Right lobe of liver (tissue), 6 donors: ENCODE measurements around the gene CORO6. TPM values are rescaled to one million over a fixed set of nuclear protein-coding genes. Genes with fewer than 3 reads are reported as not detected.
"Not testable (repeated sequence)": the region's sequence is repeated elsewhere in the genome, so short reads cannot be mapped to it uniquely, and the experiment has no call there.

ENCODE experiments used
- ATAC-seq, 4 donors: fragments of 200-7000 bp; cut with Tn5 transposase; one replicate each; pipeline ENCODE4 v1.9.1; 2020; ENCODE audit warnings: mild to moderate bottlenecking in 4 of 4, moderate library complexity in 4 of 4
- DNase-seq, 3 donors: peaks; one replicate each; pipeline ENCODE4 v3.0.0-alpha.2; 2020
- H3K27ac ChIP-seq, 3 donors: fragments of 200-600 bp; one replicate each; pipeline ENCODE4 v1.8.0; 2022
- H3K27me3 ChIP-seq, 2 donors: fragments of 200-600 bp; one replicate each; pipeline ENCODE4 v1.8.0; 2022
- H3K36me3 ChIP-seq, 4 donors: fragments of 200-600 bp; sonication (generic) in 1 of 4; one replicate each; pipeline versions ENCODE4 v1.5.1 to v1.8.0; 2017 to 2022; ENCODE audit warnings: control low read depth in 1 of 4
- H3K4me1 ChIP-seq, 4 donors: fragments of 200-600 bp; sonication (generic) in 1 of 4; one replicate each; pipeline versions ENCODE4 v1.5.1 to v1.8.0; 2017 to 2022; ENCODE audit warnings: control low read depth in 1 of 4
- H3K4me3 ChIP-seq, 3 donors: fragments of 200-600 bp; one replicate each; pipeline ENCODE4 v1.8.0; 2022
- H3K9me3 ChIP-seq, 4 donors: fragments of 200-600 bp; sonication (generic) in 1 of 4; one replicate each; pipeline versions ENCODE4 v1.5.1 to v1.8.0; 2017 to 2022; ENCODE audit warnings: control low read depth in 1 of 4
- CTCF ChIP-seq, 4 donors: fragments of 200-600 bp in 3 of 4; fragments of 450-650 bp in 1 of 4; IDR thresholded peaks; one replicate each; pipeline versions ENCODE4 v1.5.1 to v1.8.0; 2016 to 2022; ENCODE audit warnings: antibody characterized with exemption in 4 of 4, mild to moderate bottlenecking in 2 of 4
- POLR2A ChIP-seq: fragments of 450-650 bp; IDR thresholded peaks from one replicate; pipeline ENCODE4 v1.6.1; 2017; ENCODE audit warnings: antibody characterized with exemption, mild to moderate bottlenecking
- WGBS: methylation state at CpG from one replicate; pipeline ENCODE4 v1.1.6; 2018; ENCODE audit warnings: low coverage, low lambda C conversion rate; ENCODE audit not compliant: insufficient coverage; ENCODE audit errors: missing lambda C conversion rate; 5-methylcytosine and 5-hydroxymethylcytosine counted together
- intact Hi-C, 2 donors: fragments of 100-400 bp; cut with DNase I; formaldehyde crosslinking; loops; one replicate each; pipeline versions ENCODE4 v1.11.2 to v1.14.1; 2022
- total RNA-seq, 6 experiments: library from RNA; depleted of rRNA in 2 of 6; stranded (reverse); fragments of >200 nt in 2 of 6; fragmentation: NEBNext Ultra II Directional in 3 of 6; extraction: Animal tissue kit (Norgen Biotek cat#: 25700) in 3 of 6; gene quantifications; one replicate each; pipeline versions ENCODE4 v1.1.0 to v1.2.4, GENCODE V29; 2016 to 2023
- donor health status: DM: no; HTN: yes; CAD: no.
- donor health status: DM: no; HTN: no; CAD: no.
- donor health status: DM: no; HTN: no; CAD: no.
- donor health status: DM: no; HTN: yes; CAD: no.
- donor health status: DM: no; HTN: yes; CAD: no.

Gene CORO6
- total RNA-seq, 6 experiments from 2014 or later, result 0.37 to 5.1 (median 0.81) TPM

- 75% methylated on average over 2 of the region's 2 CpGs for WGBS
- Histone ChIP-seq H3K27me3 (no peaks in the 10 kb centered on the region), H3K4me3 (no peak overlapping the region), H3K36me3 (peaks cover 0 to 3% (median 0%) of the 10 kb centered on the region in 4 donors), H3K4me1 (peaks cover 0 to 8% (median 0%) of the 10 kb centered on the region in 4 donors), H3K27ac (no peak overlapping the region), H3K9me3 (no peaks in the 10 kb centered on the region)
- TF ChIP-seq POLR2A (no peak), CTCF (IDR thresholded peaks at IDR 0.05) (no peak)
- ATAC-seq, result no peak
- DNase-seq, result no peak
- intact Hi-C loops, result no loop called here
These were observed 36.4 kb upstream of the CORO6 start for GRCh38 chr17:29659155-29659554.

- no peak for ATAC-seq
These were observed 32.6 kb upstream of the CORO6 start for GRCh38 chr17:29655323-29655722.

GRCh38 chr17:29653995-29654714, 31.4 kb upstream of the CORO6 start:
- DNase-seq, result no peak
- intact Hi-C loops, result no loop called here
- Histone ChIP-seq H3K4me1 (no peaks in the 10 kb centered on the region), H3K9me3 (no peaks in the 10 kb centered on the region), H3K4me3 (no peak overlapping the region), H3K27ac (no peak overlapping the region), H3K36me3 (peaks cover 0 to 3% (median under 1%) of the 10 kb centered on the region in 4 donors), H3K27me3 (no peaks in the 10 kb centered on the region)
- ATAC-seq, result no peak
- 72% methylated on average over 1 of the region's 1 CpG for WGBS
- no peak for TF ChIP-seq POLR2A
- no peak for TF ChIP-seq CTCF (IDR thresholded peaks at IDR 0.05)

More at GRCh38 chr17:29655323-29655722, 32.6 kb upstream of the CORO6 start:
- H3K36me3 ChIP-seq, result peaks cover 0 to 3% (median 0%) of the 10 kb centered on the region in 4 donors
- intact Hi-C loops, result no loop called here
- no peak overlapping the region for H3K27ac ChIP-seq
- DNase-seq, result no peak
- H3K9me3 ChIP-seq, result no peaks in the 10 kb centered on the region
- TF ChIP-seq CTCF (IDR thresholded peaks at IDR 0.05), result no peak
- no peak for TF ChIP-seq POLR2A
- no peaks in the 10 kb centered on the region for H3K27me3 ChIP-seq
- H3K4me1 ChIP-seq, result no peaks in the 10 kb centered on the region
- H3K4me3 ChIP-seq, result no peak overlapping the region
- 93% methylated on average over 6 of the region's 6 CpGs for WGBS

GRCh38 chr17:29652976-29653375, 30.3 kb upstream of the CORO6 start:
- H3K27ac ChIP-seq, result no peak overlapping the region
- ATAC-seq (no peak), DNase-seq (no peak)
- intact Hi-C loops, result no loop called here
- H3K27me3 ChIP-seq, result no peaks in the 10 kb centered on the region
- TF ChIP-seq CTCF (IDR thresholded peaks at IDR 0.05), result no peak
- no peak for TF ChIP-seq POLR2A
- no peak overlapping the region for H3K4me3 ChIP-seq
- no peaks in the 10 kb centered on the region for H3K4me1 ChIP-seq
- peaks cover 0 to 3% (median under 1%) of the 10 kb centered on the region in 4 donors for H3K36me3 ChIP-seq
- H3K9me3 ChIP-seq, result no peaks in the 10 kb centered on the region

GRCh38 chr17:29651913-29652312, 29.2 kb upstream of the CORO6 start:
- ATAC-seq, DNase-seq, H3K27me3 ChIP-seq, H3K9me3 ChIP-seq, H3K36me3 ChIP-seq, H3K27ac ChIP-seq, intact Hi-C loops, H3K4me3 ChIP-seq, H3K4me1 ChIP-seq: not testable (repeated sequence)
- 89% methylated on average over 7 of the region's 7 CpGs for WGBS
